NB4 (cell line): ENCODE measurements around the gene MARK3.

Experiments
- DNase-seq: peaks from one replicate; pipeline ENCODE4 v3.0.0; 2010; ENCODE audit warnings: low read depth
- H3K4me3 ChIP-seq: one replicate; pipeline ENCODE4 v1.5.1; 2011; ENCODE audit warnings: mild to moderate bottlenecking, low read depth, low read length, moderate library complexity
- CTCF ChIP-seq: IDR thresholded peaks from one replicate; pipeline ENCODE4 v1.5.1; 2012; ENCODE audit warnings: low read depth, low read length
- MAX ChIP-seq: IDR thresholded peaks from 2 replicates; pipeline ENCODE4 v1.6.1; 2011; ENCODE audit warnings: low read depth, low read length
- MYC ChIP-seq: IDR thresholded peaks from 2 replicates; pipeline ENCODE4 v1.6.1; 2011; ENCODE audit warnings: low read depth, low read length
- POLR2A ChIP-seq: IDR thresholded peaks from 2 replicates; pipeline ENCODE4 v1.6.1; 2011; ENCODE audit warnings: mild to moderate bottlenecking; ENCODE audit not compliant: insufficient read length; ENCODE audit errors: extremely low read depth

MARK3 gene

GRCh38 chr14:103552011-103552845, 167.0 kb downstream of the MARK3 start:
- H3K4me3 ChIP-seq = no peak overlapping the region
- no peak for DNase-seq
- TF ChIP-seq MYC = no peak
- no peak for TF ChIP-seq MAX
- no peak for TF ChIP-seq POLR2A
- TF ChIP-seq CTCF = no peak

GRCh38 chr14:103552846-103553210, 167.6 kb downstream of the MARK3 start:
- H3K4me3 ChIP-seq = no peak overlapping the region
- TF ChIP-seq MAX (no peak), POLR2A (no peak), CTCF (no peak), MYC (no peak)
- no peak for DNase-seq
